K562 (cell line): Measurements from ENCODE around the gene B4GALT4. TPM values are rescaled to one million over a fixed set of nuclear protein-coding genes. Genes with fewer than 3 reads are reported as not detected.

ENCODE experiments used
- ATAC-seq: fragments of 200-7000 bp; cut with Tn5 transposase; 3 replicates; pipeline ENCODE4 v1.9.1; 2020; ENCODE audit warnings: moderate library complexity
- BruUV-seq: library from RNA; stranded (reverse); fragments of 400-500 nt; replicated peaks from 2 replicates; lab custom pipeline; 2021; lab: Mats Ljungman, UMichigan
- CTCF ChIA-PET: fragments of 300-600 bp; formaldehyde crosslinking; extraction: SDS; loops from one replicate; lab custom pipeline; 2021; ENCODE audit warnings: low intra/inter-chr PET ratio; lab: Yijun Ruan, JAX
- POLR2A ChIA-PET: fragments of 300-600, 350-650 bp; sonication (Branson Sonifier 250); formaldehyde crosslinking; extraction: SDS; loops from one replicate; lab custom pipeline; 2021; ENCODE audit warnings: antibody characterized with exemption, inconsistent platforms; lab: Yijun Ruan, JAX
- DNase-seq, 4 experiments: peaks; one replicate each; pipeline versions ENCODE4 v3.0.0 to v3.0.0-alpha.2; 2011 to 2018; ENCODE audit warnings: low spot score in 3 of 4, mixed read lengths in 3 of 4; ENCODE audit errors: extremely low read depth in 1 of 4
- FAIRE-seq: peaks from 2 replicates; lab custom pipeline; 2011; peaks lifted over from hg19 to GRCh38; lab: Jason Lieb, UNC
- H2AFZ ChIP-seq: 2 replicates; pipeline ENCODE4 v1.6.0; 2011; ENCODE audit warnings: low read depth, low read length, control low read depth, inconsistent platforms
- H3K27ac ChIP-seq: fragments of 200-600 bp; 3 replicates; pipeline ENCODE4 v1.8.0; 2011; ENCODE audit warnings: low read depth, mild to moderate bottlenecking, control low read depth, inconsistent platforms, low read length, moderate library complexity, mixed read lengths; ENCODE audit errors: extremely low read depth
- H3K27me3 ChIP-seq, 2 experiments: fragments of 300-600 bp in 1 of 2; 2 replicates in 1 of 2; 3 replicates in 1 of 2; pipeline versions ENCODE4 v1.6.0 to v1.8.0; 2011; ENCODE audit warnings: inconsistent platforms in 2 of 2, low read length in 2 of 2, mild to moderate bottlenecking in 1 of 2, mixed read lengths in 1 of 2, moderate library complexity in 1 of 2; ENCODE audit not compliant: control insufficient read depth in 2 of 2, insufficient read depth in 2 of 2
- H3K36me3 ChIP-seq: fragments of 300-600 bp; 3 replicates; pipeline ENCODE4 v1.8.0; 2011; ENCODE audit warnings: mild to moderate bottlenecking, low read length, inconsistent platforms; ENCODE audit not compliant: control insufficient read depth, insufficient read depth
- H3K4me1 ChIP-seq, 2 experiments: fragments of 200-600 bp in 1 of 2; replicated peaks in 1 of 2; 2 replicates in 1 of 2; 3 replicates in 1 of 2; pipeline versions ENCODE4 v1.5.1 to v1.8.0; 2011; ENCODE audit warnings: inconsistent platforms in 2 of 2, low read length in 2 of 2, mild to moderate bottlenecking in 1 of 2, mixed read lengths in 1 of 2, moderate library complexity in 1 of 2; ENCODE audit not compliant: control insufficient read depth in 2 of 2, insufficient read depth in 2 of 2
- H3K4me2 ChIP-seq: 2 replicates; pipeline ENCODE4 v1.6.1; 2011; ENCODE audit warnings: low read length, control low read depth, inconsistent platforms, mixed read lengths; ENCODE audit not compliant: insufficient read depth
- H3K4me3 ChIP-seq: fragments of 200-600 bp; sonication (generic), shearing (Covaris generic); 2 replicates; pipeline ENCODE4 v1.5.1; 2016; ENCODE audit warnings: control low read depth, inconsistent platforms
- H3K79me2 ChIP-seq: fragments of 200-600 bp; 3 replicates; pipeline ENCODE4 v1.8.0; 2011; ENCODE audit warnings: low read length, inconsistent platforms; ENCODE audit not compliant: control insufficient read depth, insufficient read depth
- H3K9ac ChIP-seq, 2 experiments: 2 replicates each; pipeline versions ENCODE4 v1.6.0 to v1.6.1; 2011; ENCODE audit warnings: low read depth in 2 of 2, low read length in 2 of 2, control low read depth in 1 of 2, inconsistent platforms in 1 of 2, mild to moderate bottlenecking in 1 of 2, mixed read lengths in 1 of 2; ENCODE audit not compliant: insufficient read depth in 1 of 2
- H3K9me1 ChIP-seq: one replicate; pipeline ENCODE4 v1.6.0; 2011; ENCODE audit warnings: inconsistent platforms, mild to moderate bottlenecking, low read length, moderate library complexity; ENCODE audit not compliant: control insufficient read depth, insufficient read depth
- H3K9me3 ChIP-seq: replicated peaks from 2 replicates; pipeline ENCODE4 v1.5.1; 2011; ENCODE audit warnings: low read depth, low read length, inconsistent platforms; ENCODE audit not compliant: control insufficient read depth, insufficient read depth
- H4K20me1 ChIP-seq: replicated peaks from 2 replicates; pipeline ENCODE4 v1.6.1; 2011; ENCODE audit warnings: low read length, inconsistent platforms, mixed read lengths; ENCODE audit not compliant: control insufficient read depth, insufficient read depth
- CCAR2 ChIP-seq: fragments of 200-400 bp; formaldehyde crosslinking; IDR thresholded peaks from 2 replicates; pipeline ENCODE4 v1.6.1; 2017; ENCODE audit warnings: mild to moderate bottlenecking, low read depth, low read length
- MYC ChIP-seq, 2 experiments: fragments of 250-450 bp in 1 of 2; sonication (Bioruptor Pico) in 1 of 2; IDR thresholded peaks; 2 replicates each; pipeline versions ENCODE4 v1.5.1 to v1.6.1; 2012 to 2021; ENCODE audit warnings: low read depth in 2 of 2, borderline replicate concordance in 1 of 2, improper control_type of control experiment in 1 of 2, low read length in 1 of 2, mild to moderate bottlenecking in 1 of 2, moderate library complexity in 1 of 2
- TCF7 ChIP-seq: sonication (generic); IDR thresholded peaks from 2 replicates; pipeline ENCODE4 v1.6.1; 2016; ENCODE audit warnings: antibody characterized with exemption, borderline replicate concordance
- TCF7L2 ChIP-seq: fragments of 150-350 bp; IDR thresholded peaks from 2 replicates; pipeline ENCODE4 v1.6.1; 2016; ENCODE audit warnings: low read depth, mild to moderate bottlenecking, low read length, moderate library complexity
- ZNF24 ChIP-seq: fragments of 450-650 bp; IDR thresholded peaks from 2 replicates; pipeline ENCODE4 v1.6.1; 2016
- ZNF444 ChIP-seq: fragments of 250-450 bp; sonication (Bioruptor Pico); IDR thresholded peaks from 2 replicates; pipeline ENCODE4 v1.4.0; 2020; ENCODE audit warnings: mild to moderate bottlenecking, moderate library complexity
- ZNF561 ChIP-seq: fragments of 450-650 bp; formaldehyde crosslinking; conservative IDR thresholded peaks from 2 replicates; pipeline ENCODE4 v1.4.0; 2020; ENCODE audit warnings: mild to moderate bottlenecking, moderate library complexity
- WGBS: fragments of 100-300 bp; shearing (Covaris generic); methylation state at CpG from one replicate; pipeline ENCODE4 v1.1.6; 2016; ENCODE audit warnings: low coverage, mixed read lengths; ENCODE audit not compliant: insufficient coverage; ENCODE audit errors: missing lambda C conversion rate; 5-methylcytosine and 5-hydroxymethylcytosine counted together
- in situ Hi-C: fragments of 300-500 bp; cut with MboI; formaldehyde crosslinking; loops from 4 replicates; pipeline ENCODE4 v1.15.0; 2018; ENCODE audit warnings: inconsistent platforms, mixed read lengths
- intact Hi-C: fragments of 100-400 bp; cut with micrococcal nuclease; formaldehyde crosslinking; loops from 2 replicates; pipeline ENCODE4 v1.14.2; 2022
- polyA plus RNA-seq, 8 experiments: library from polyadenylated mRNA; depleted of rRNA in 4 of 8; stranded (reverse) in 5 of 8; unstranded in 3 of 8; fragments of >200 nt; fragmentation: Nextera tagmentation in 2 of 8; fragmentation: Illumina TruSeq in 1 of 8; extraction: Ambion mirVana in 2 of 8; extraction: Trizol in 1 of 8; gene quantifications; 2 replicates each; pipeline versions ENCODE4 v1.2.1 to v1.2.3, GENCODE V29; 2011 to 2014; ENCODE audit warnings: inconsistent platforms in 1 of 8, missing spikeins in 1 of 8
- total RNA-seq, 7 experiments: library from RNA; depleted of rRNA in 6 of 7; stranded (reverse); fragments of >200 nt in 6 of 7; fragmentation: Illumina TruSeq in 2 of 7; extraction: Trizol in 2 of 7; gene quantifications; 2 replicates each; pipeline versions ENCODE4 v1.2.1 to v1.2.3, GENCODE V29; 2011 to 2021; ENCODE audit warnings: low replicate concordance in 1 of 7
- TF ChIP-seq, protein P1 (sequence below): fragments of 450-650 bp; IDR thresholded peaks from 2 replicates; pipeline ENCODE4 v1.6.1; 2016; ENCODE audit warnings: low read depth, mild to moderate bottlenecking, moderate library complexity
- TF ChIP-seq, protein P2 (sequence below): fragments of 150-350 bp; conservative IDR thresholded peaks from 2 replicates; pipeline ENCODE4 v1.6.1; 2014; ENCODE audit warnings: low read length
- TF ChIP-seq, protein P3 (sequence below): fragments of 450-650 bp; IDR thresholded peaks from 2 replicates; pipeline ENCODE4 v1.6.1; 2018; ENCODE audit warnings: mild to moderate bottlenecking, low read depth; ENCODE audit not compliant: partially characterized antibody
- TF ChIP-seq, protein P4 (sequence below): fragments of 450-650 bp; formaldehyde crosslinking; IDR thresholded peaks from 2 replicates; pipeline ENCODE4 v1.4.0; 2020; ENCODE audit warnings: mild to moderate bottlenecking

B4GALT4 gene
- total and polyA plus RNA-seq, 9 of the 15 experiments (the other 6 are each of a cell fraction or from before 2014, with no cell fraction given): 8.2 to 17.8 (median 12.2) TPM

DNA sequence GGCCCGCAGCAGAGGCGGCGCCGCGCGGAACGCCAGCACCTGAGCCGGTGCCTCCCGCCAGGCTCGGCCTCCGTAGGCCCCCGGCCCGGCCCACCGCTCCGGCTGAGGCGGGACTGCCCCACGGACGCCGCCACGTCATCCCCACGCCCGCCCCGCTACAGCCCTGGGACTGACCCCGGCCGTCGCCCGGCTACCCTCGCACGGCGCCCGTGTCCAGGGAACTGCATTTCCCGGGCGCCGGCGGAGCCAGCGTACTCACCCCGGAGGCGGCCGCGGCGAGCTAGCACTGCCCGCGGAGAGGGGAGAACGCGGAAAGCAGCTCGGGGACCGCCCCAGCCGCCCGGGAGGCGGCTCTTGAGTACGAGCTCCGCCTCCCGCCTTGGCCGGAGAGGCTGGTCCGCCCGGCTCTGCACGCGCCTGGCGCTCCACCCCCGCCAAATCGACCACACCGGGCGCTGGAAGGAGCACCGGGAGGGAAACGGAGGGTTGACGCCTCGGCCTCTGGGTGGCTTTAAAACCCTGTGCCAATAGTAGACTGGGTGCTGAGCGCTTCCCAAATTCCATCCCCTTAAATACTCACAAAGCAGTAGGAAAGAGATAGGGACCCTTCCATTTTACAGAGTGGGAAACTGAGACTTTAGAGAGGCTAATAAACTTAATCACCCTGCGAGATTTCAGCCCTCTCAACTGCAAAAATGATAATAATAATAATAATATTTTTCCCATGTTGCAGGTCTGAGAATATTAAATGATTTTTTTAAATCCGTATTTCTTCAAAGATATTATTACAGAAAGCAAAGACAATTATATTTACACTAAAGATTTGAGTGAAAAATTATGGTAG lies at the start of gene B4GALT4 (continued):
- no peak for TF ChIP-seq TCF7L2
- TF ChIP-seq, protein P1, sequence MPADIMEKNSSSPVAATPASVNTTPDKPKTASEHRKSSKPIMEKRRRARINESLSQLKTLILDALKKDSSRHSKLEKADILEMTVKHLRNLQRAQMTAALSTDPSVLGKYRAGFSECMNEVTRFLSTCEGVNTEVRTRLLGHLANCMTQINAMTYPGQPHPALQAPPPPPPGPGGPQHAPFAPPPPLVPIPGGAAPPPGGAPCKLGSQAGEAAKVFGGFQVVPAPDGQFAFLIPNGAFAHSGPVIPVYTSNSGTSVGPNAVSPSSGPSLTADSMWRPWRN: peak; percentile 62
- no peak for TF ChIP-seq TCF7
- TF ChIP-seq, protein P2, sequence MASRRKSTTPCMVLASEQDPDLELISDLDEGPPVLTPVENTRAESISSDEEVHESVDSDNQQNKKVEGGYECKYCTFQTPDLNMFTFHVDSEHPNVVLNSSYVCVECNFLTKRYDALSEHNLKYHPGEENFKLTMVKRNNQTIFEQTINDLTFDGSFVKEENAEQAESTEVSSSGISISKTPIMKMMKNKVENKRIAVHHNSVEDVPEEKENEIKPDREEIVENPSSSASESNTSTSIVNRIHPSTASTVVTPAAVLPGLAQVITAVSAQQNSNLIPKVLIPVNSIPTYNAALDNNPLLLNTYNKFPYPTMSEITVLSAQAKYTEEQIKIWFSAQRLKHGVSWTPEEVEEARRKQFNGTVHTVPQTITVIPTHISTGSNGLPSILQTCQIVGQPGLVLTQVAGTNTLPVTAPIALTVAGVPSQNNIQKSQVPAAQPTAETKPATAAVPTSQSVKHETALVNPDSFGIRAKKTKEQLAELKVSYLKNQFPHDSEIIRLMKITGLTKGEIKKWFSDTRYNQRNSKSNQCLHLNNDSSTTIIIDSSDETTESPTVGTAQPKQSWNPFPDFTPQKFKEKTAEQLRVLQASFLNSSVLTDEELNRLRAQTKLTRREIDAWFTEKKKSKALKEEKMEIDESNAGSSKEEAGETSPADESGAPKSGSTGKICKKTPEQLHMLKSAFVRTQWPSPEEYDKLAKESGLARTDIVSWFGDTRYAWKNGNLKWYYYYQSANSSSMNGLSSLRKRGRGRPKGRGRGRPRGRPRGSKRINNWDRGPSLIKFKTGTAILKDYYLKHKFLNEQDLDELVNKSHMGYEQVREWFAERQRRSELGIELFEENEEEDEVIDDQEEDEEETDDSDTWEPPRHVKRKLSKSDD: no peak
- TF ChIP-seq ZNF24: no peak

DNA sequence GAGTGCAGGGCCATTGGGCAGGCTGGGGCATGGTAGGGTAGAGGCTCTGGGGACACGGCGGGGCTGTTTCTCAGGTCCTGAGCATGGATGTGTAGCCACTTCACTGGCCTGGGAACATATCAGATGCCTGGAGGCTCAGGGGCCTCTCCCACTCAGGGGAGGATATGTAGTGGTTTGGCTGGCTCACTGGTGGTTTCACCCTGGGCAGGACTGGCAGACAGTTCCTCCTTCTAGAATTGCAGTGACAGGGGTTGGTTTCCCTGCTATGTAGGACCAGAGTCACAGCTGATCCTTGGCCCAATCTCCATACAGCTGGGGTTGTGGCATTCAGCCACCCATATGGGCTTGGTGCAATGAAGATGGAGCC lies 48.7 kb upstream of the B4GALT4 start:
- ChIA-PET CTCF (no interaction called here), POLR2A (no interaction called here)
- no CpG with 5 or more reads among the region's 2 CpGs for WGBS
- in situ Hi-C loops (no loop called here), intact Hi-C loops (no loop called here)
- FAIRE-seq (no peak), DNase-seq (no peak), ATAC-seq (no peak)
- no peaks in the 10 kb centered on the region for H3K79me2 ChIP-seq
- peaks cover 0 to 7% of the 10 kb centered on the region in 2 experiments; a peak in 2 of 5 replicates for H3K4me1 ChIP-seq
- no peaks in the 10 kb centered on the region; a peak in 1 of 5 replicates for H3K27me3 ChIP-seq
- H3K9me3 ChIP-seq: no peaks in the 10 kb centered on the region
- H4K20me1 ChIP-seq: no peaks in the 10 kb centered on the region
- no TSS peak for BruUV-seq
- no peak overlapping the region for H2AFZ ChIP-seq
- H3K9ac ChIP-seq: no peak overlapping the region
- H3K27ac ChIP-seq: no peak overlapping the region
- H3K4me2 ChIP-seq: no peak overlapping the region
- no peaks in the 10 kb centered on the region for H3K36me3 ChIP-seq
- no peak overlapping the region for H3K4me3 ChIP-seq
- H3K9me1 ChIP-seq: no peaks in the 10 kb centered on the region
- TF ChIP-seq ZNF444: no peak
- TF ChIP-seq, protein P3, sequence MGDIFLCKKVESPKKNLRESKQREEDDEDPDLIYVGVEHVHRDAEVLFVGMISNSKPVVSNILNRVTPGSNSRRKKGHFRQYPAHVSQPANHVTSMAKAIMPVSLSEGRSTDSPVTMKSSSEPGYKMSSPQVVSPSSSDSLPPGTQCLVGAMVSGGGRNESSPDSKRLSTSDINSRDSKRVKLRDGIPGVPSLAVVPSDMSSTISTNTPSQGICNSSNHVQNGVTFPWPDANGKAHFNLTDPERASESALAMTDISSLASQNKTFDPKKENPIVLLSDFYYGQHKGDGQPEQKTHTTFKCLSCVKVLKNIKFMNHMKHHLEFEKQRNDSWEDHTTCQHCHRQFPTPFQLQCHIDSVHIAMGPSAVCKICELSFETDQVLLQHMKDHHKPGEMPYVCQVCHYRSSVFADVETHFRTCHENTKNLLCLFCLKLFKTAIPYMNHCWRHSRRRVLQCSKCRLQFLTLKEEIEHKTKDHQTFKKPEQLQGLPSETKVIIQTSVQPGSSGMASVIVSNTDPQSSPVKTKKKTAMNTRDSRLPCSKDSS: no peak
- TF ChIP-seq, protein P4, sequence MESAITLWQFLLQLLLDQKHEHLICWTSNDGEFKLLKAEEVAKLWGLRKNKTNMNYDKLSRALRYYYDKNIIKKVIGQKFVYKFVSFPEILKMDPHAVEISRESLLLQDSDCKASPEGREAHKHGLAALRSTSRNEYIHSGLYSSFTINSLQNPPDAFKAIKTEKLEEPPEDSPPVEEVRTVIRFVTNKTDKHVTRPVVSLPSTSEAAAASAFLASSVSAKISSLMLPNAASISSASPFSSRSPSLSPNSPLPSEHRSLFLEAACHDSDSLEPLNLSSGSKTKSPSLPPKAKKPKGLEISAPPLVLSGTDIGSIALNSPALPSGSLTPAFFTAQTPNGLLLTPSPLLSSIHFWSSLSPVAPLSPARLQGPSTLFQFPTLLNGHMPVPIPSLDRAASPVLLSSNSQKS (CRISPR knock-in tag): no peak
- no peak for TF ChIP-seq CCAR2
- no peak for TF ChIP-seq ZNF561 (CRISPR knock-in tag)
- no peak for TF ChIP-seq MYC (IDR thresholded peaks at IDR 0.05; ENCODE audit: low read depth, low read length)
- no peak for TF ChIP-seq MYC (CRISPR knock-in tag; IDR thresholded peaks at IDR 0.05; ENCODE audit: borderline replicate concordance, low read depth)
